Measurements from ENCODE around the gene ZNF816.
"Not testable (repeated sequence)": the region's sequence is repeated elsewhere in the genome, so short reads cannot be mapped to it uniquely, and the experiment has no call there.

The ZNF816 gene

GRCh38 chr19:52992109-52993004 is 29.7 kb upstream of the ZNF816 start:
- Histone ChIP-seq H3K36me3 (peaks cover 33% of the 10 kb centered on the region), H3K9me3 (ENCODE audit: severe bottlenecking) (peaks cover 2% of the 10 kb centered on the region), H3K4me3 (ENCODE audit: low read depth, low read length) (peak overlapping the region; percentile 61), H3K27ac (peak overlapping the region; percentile 93), H3K27me3 (ENCODE audit: insufficient read depth, low read depth, severe bottlenecking) (no peaks in the 10 kb centered on the region)
- TF ChIP-seq CTCF (IDR thresholded peaks at IDR 0.05; ENCODE audit: low read depth, low read length), result no peak
- DNase-seq, result peak; percentile 36

GRCh38 chr19:52991484-52991883 is 28.8 kb upstream of the ZNF816 start:
- H3K4me3 ChIP-seq (ENCODE audit: low read depth, low read length), result no peak overlapping the region
- TF ChIP-seq CTCF (IDR thresholded peaks at IDR 0.05; ENCODE audit: low read depth, low read length), result no peak
- peaks cover 41% of the 10 kb centered on the region for H3K36me3 ChIP-seq
- DNase-seq, result no peak
- no peaks in the 10 kb centered on the region for H3K27me3 ChIP-seq (ENCODE audit: insufficient read depth, low read depth, severe bottlenecking)
- H3K9me3 ChIP-seq (ENCODE audit: severe bottlenecking), result peaks cover 2% of the 10 kb centered on the region
- H3K27ac ChIP-seq, result no peak overlapping the region

GRCh38 chr19:52990759-52991418 is 28.2 kb upstream of the ZNF816 start:
- peaks cover 2% of the 10 kb centered on the region for H3K9me3 ChIP-seq (ENCODE audit: severe bottlenecking)
- peaks cover 47% of the 10 kb centered on the region for H3K36me3 ChIP-seq
- no peaks in the 10 kb centered on the region for H3K27me3 ChIP-seq (ENCODE audit: insufficient read depth, low read depth, severe bottlenecking)
- TF ChIP-seq CTCF (IDR thresholded peaks at IDR 0.05; ENCODE audit: low read depth, low read length), result no peak
- H3K4me3 ChIP-seq (ENCODE audit: low read depth, low read length), result no peak overlapping the region
- no peak overlapping the region for H3K27ac ChIP-seq
- no peak for DNase-seq

- H3K9me3 ChIP-seq (ENCODE audit: severe bottlenecking), result no peaks in the 10 kb centered on the region
- no peak for TF ChIP-seq CTCF (IDR thresholded peaks at IDR 0.05; ENCODE audit: low read depth, low read length)
- no peak overlapping the region for H3K27ac ChIP-seq
Measured at GRCh38 chr19:52988506-52988905, 25.8 kb upstream of the ZNF816 start.

GRCh38 chr19:52987221-52987620 is 24.5 kb upstream of the ZNF816 start:
- Histone ChIP-seq H3K36me3 (peaks cover 78% of the 10 kb centered on the region), H3K9me3 (ENCODE audit: severe bottlenecking) (no peaks in the 10 kb centered on the region), H3K27ac (no peak overlapping the region), H3K4me3 (ENCODE audit: low read depth, low read length) (no peak overlapping the region), H3K27me3 (ENCODE audit: insufficient read depth, low read depth, severe bottlenecking) (no peaks in the 10 kb centered on the region)
- TF ChIP-seq CTCF (IDR thresholded peaks at IDR 0.05; ENCODE audit: low read depth, low read length), result no peak
- no peak for DNase-seq

More at GRCh38 chr19:52988506-52988905, 25.8 kb upstream of the ZNF816 start:
- Histone ChIP-seq H3K27me3 (ENCODE audit: insufficient read depth, low read depth, severe bottlenecking) (no peaks in the 10 kb centered on the region), H3K4me3 (ENCODE audit: low read depth, low read length) (no peak overlapping the region), H3K36me3 (peaks cover 69% of the 10 kb centered on the region)
- no peak for DNase-seq

GRCh38 chr19:52983167-52983566 is 20.5 kb upstream of the ZNF816 start:
- not testable (repeated sequence) for H3K27ac ChIP-seq; H3K4me3 ChIP-seq (ENCODE audit: low read depth, low read length); DNase-seq; H3K9me3 ChIP-seq (ENCODE audit: severe bottlenecking); H3K27me3 ChIP-seq (ENCODE audit: insufficient read depth, low read depth, severe bottlenecking)
- peaks cover 68% of the 10 kb centered on the region for H3K36me3 ChIP-seq
